ENCODE results near the gene UBA3. TPM values are rescaled to one million over a fixed set of nuclear protein-coding genes. Genes with fewer than 3 reads are reported as not detected.
A peak's percentile ranks its signal among the peaks of the same experiment; 100 is the strongest.

The UBA3 gene
- total and polyA plus RNA-seq, 10 of the 15 experiments (the other 5 are each of a cell fraction or from before 2014, with no cell fraction given): 72.9 to 131 (median 102) TPM

DNA sequence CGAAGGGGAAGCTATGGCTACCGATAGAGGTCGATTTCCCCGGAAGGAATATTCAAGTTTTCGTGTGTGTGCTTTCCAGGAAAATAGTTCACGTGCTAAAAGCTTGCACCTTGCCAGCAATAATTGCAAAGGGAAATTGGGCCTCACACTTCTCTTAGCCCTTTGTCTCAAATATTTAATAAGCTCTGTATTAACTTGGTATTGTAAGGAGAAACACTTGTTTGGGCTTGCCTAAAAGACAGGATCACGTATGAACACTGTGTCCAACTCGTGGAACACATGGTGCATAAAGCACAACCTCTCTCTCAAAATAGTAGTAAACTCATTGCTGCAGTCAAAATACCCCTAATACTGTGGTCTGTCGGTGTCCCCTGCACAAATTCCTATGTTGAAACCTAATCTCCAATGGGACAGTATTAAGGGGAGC, 27.7 kb downstream of the UBA3 start:
- Histone ChIP-seq H2AFZ (ENCODE audit: control insufficient read depth, low read depth, low read length) (peak overlapping the region; percentile 79), H4K20me1 (ENCODE audit: control insufficient read depth, insufficient read depth) (no peaks in the 10 kb centered on the region), H3K4me2 (ENCODE audit: control insufficient read depth, insufficient read depth) (peak overlapping the region; percentile 81), H3K4me1 (ENCODE audit: control insufficient read depth, insufficient read depth, low read length) (peaks cover 3% of the 10 kb centered on the region; the same call in 1 of the 2 replicates), H3K27ac (ENCODE audit: control insufficient read depth, insufficient read depth) (peak overlapping the region; percentile 73), H3K4me3 (peak overlapping the region; percentile 17; the same call in 1 of the 2 replicates), H3K36me3 (ENCODE audit: control insufficient read depth in 2 of 2, insufficient read depth in 2 of 2, low read length in 1 of 2) (peaks cover 0 to 4% of the 10 kb centered on the region in 2 experiments; a peak in 1 of 4 replicates), H3K79me2 (ENCODE audit: control insufficient read depth, insufficient read depth, low read length) (peaks cover 45% of the 10 kb centered on the region), H3K9me3 (replicated peaks; ENCODE audit: control insufficient read depth, insufficient read depth, low read length) (no peaks in the 10 kb centered on the region), H3K27me3 (replicated peaks in 1 of 2; ENCODE audit: control insufficient read depth in 2 of 2, insufficient read depth in 2 of 2, low read length in 1 of 2) (no peaks in the 10 kb centered on the region), H3K9ac (ENCODE audit: control insufficient read depth, insufficient read depth, low read length) (peak overlapping the region; percentile 79)
- ATAC-seq (peak; percentile 2; the same call in 2 of the 3 replicates), DNase-seq (ENCODE audit: low read depth, low spot score) (no peak), FAIRE-seq (no peak)
- 12% methylated on average over 9 of the region's 9 CpGs for WGBS (ENCODE audit: insufficient coverage, insufficient replicate concordance, low lambda C conversion rate, missing lambda C conversion rate)
- in situ Hi-C loops (cut with MboI) (no loop called here), intact Hi-C loops (cut with micrococcal nuclease; ENCODE audit: unreplicated experiment) (loop anchor here (2.0 kb wide), 1 partner anchor 32 kb away; the partner anchor contains the start of gene ARL6IP5)
- no TSS peak for BruUV-seq (replicated peaks)
- ChIA-PET POLR2A (interaction anchor here (0.7 to 4.0 kb wide), 10 partner anchors 13 to 43 kb away, joined by 3 to 30 read pairs (median 5); partner anchors contain the start of genes ARL6IP5 and EOGT), RAD21 (ENCODE audit: unreplicated experiment) (interaction anchor here (1.0 to 7.4 kb wide), 6 partner anchors 24 to 69 kb away, joined by 3 to 152 read pairs (median 4); partner anchors contain the start of gene ARL6IP5), SMC1A (ENCODE audit: uncharacterized antibody, unreplicated experiment) (interaction anchor here (0.5 to 7.6 kb wide), 11 partner anchors 9 to 562 kb away, joined by 3 to 234 read pairs (median 7); partner anchors contain the start of genes ARL6IP5, EOGT and UBA3), CTCF (interaction anchor here (0.7 to 2.5 kb wide), 11 partner anchors 8 to 254 kb away, joined by 3 to 13 read pairs (median 4); partner anchors contain the start of gene ARL6IP5)
- TF ChIP-seq, protein P1, sequence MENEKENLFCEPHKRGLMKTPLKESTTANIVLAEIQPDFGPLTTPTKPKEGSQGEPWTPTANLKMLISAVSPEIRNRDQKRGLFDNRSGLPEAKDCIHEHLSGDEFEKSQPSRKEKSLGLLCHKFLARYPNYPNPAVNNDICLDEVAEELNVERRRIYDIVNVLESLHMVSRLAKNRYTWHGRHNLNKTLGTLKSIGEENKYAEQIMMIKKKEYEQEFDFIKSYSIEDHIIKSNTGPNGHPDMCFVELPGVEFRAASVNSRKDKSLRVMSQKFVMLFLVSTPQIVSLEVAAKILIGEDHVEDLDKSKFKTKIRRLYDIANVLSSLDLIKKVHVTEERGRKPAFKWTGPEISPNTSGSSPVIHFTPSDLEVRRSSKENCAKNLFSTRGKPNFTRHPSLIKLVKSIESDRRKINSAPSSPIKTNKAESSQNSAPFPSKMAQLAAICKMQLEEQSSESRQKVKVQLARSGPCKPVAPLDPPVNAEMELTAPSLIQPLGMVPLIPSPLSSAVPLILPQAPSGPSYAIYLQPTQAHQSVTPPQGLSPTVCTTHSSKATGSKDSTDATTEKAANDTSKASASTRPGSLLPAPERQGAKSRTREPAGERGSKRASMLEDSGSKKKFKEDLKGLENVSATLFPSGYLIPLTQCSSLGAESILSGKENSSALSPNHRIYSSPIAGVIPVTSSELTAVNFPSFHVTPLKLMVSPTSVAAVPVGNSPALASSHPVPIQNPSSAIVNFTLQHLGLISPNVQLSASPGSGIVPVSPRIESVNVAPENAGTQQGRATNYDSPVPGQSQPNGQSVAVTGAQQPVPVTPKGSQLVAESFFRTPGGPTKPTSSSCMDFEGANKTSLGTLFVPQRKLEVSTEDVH (IDR thresholded peaks at IDR 0.05; ENCODE audit: low read depth, partially characterized antibody): peak; percentile 12
- TF ChIP-seq POLR2AphosphoS2 (IDR thresholded peaks at IDR 0.05; ENCODE audit: low read depth, low read length) (0 out of 2 replicates have a peak, but pooled peaks have one; percentile 20), NR2C1 (IDR thresholded peaks at IDR 0.05) (0 out of 2 replicates have a peak, but pooled peaks have one; percentile 0), ZNF207 (IDR thresholded peaks at IDR 0.05; ENCODE audit: borderline replicate concordance) (no peak), ZNF384 (IDR thresholded peaks at IDR 0.05; ENCODE audit: borderline replicate concordance, low read depth, low read length) (no peak)
